GM23338 (cell line): ENCODE data around the gene PLXNB2.
"Not testable (repeated sequence)": the region's sequence is repeated elsewhere in the genome, so short reads cannot be mapped to it uniquely, and the experiment has no call there.

Experiments used
- CTCF ChIP-seq, 2 experiments: fragments of 200-600 bp in 1 of 2; sonication (generic) in 1 of 2; conservative IDR thresholded peaks; 2 replicates each; pipeline versions ENCODE4 v1.5.1 to v1.6.1; 2016 to 2017; ENCODE audit warnings: antibody characterized with exemption in 2 of 2, low read depth in 2 of 2, mild to moderate bottlenecking in 2 of 2, moderate library complexity in 1 of 2
- EZH2phosphoT487 ChIP-seq: fragments of 200-600 bp; sonication (generic); IDR thresholded peaks from one replicate; pipeline ENCODE4 v1.8.1; 2018; ENCODE audit warnings: antibody characterized with exemption; ENCODE audit not compliant: unreplicated experiment
- POLR2AphosphoS5 ChIP-seq: IDR thresholded peaks from 2 replicates; pipeline ENCODE4 v1.6.1; 2016; ENCODE audit warnings: antibody characterized with exemption, low read depth
- REST ChIP-seq: IDR thresholded peaks from one replicate; pipeline ENCODE4 v1.6.1; 2018; ENCODE audit warnings: antibody characterized with exemption; ENCODE audit not compliant: unreplicated experiment

GRCh38 chr22:50273352-50273751, 34.1 kb downstream of the PLXNB2 start:
- not testable (repeated sequence) for TF ChIP-seq POLR2AphosphoS5; REST; CTCF (conservative IDR thresholded peaks at IDR 0.05; ENCODE audit: low read depth in 2 of 2); EZH2phosphoT487
